ENCODE measurements around the gene UCKL1.

GRCh38 chr20:63979557-63980316 is 23.5 kb upstream of the UCKL1 start, which contains the start of gene SAMD10:
- TF ChIP-seq EZH2 (IDR thresholded peaks at IDR 0.05) (no peak), CTCF (IDR thresholded peaks at IDR 0.05) (peak; percentile 20)

Data from neural progenitor cell (in vitro differentiated cells).